Measurements from ENCODE around the gene PCED1A.
A peak's percentile ranks its signal among the peaks of the same experiment; 100 is the strongest.
"Not testable (repeated sequence)": the region's sequence is repeated elsewhere in the genome, so short reads cannot be mapped to it uniquely, and the experiment has no call there.

PCED1A gene

DNA sequence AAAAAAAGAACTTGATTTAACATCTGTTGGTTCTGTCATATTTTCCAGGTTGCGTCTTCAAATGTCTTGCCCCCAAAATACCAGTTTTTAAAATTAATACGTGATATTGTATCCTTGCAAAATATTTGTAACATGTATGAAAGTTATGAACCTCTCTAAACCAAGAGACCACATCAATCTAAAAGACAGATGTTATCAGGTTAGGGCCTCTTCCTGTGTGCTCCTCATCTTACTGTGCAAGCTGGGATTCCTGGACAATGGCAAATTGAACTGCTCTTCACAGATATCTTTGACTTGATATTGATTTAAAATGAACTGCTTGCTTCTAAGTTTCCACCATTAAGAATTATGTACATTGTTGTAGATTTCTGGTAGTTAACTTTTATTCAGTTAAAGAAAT, 14.7 kb downstream of the PCED1A start:
- no peak for DNase-seq

DNA sequence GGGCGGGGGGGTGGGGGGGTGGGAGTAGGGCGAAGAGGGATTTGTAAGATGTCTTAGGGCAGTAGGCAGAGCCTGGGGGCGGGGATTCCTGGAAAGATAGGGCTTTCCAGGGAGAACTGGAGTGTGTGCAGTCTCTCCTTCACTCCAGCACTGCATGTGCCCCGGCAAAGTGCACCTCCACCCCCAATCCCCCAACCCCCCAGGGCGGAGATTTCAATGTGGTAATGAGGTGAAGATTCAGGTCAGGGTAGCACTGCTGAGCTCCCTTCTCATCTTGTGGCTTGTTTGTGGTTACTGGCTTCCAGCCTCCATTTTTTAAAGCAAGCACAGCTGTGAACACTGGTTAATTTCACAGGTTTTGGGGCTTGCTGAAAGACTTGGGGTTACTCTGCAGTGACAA, 18.4 kb downstream of the PCED1A start:
- DNase-seq = peak; percentile 63

- DNase-seq = no peak
Observed at GRCh38 chr20:2820896-2821869, 19.3 kb downstream of the PCED1A start.

DNA sequence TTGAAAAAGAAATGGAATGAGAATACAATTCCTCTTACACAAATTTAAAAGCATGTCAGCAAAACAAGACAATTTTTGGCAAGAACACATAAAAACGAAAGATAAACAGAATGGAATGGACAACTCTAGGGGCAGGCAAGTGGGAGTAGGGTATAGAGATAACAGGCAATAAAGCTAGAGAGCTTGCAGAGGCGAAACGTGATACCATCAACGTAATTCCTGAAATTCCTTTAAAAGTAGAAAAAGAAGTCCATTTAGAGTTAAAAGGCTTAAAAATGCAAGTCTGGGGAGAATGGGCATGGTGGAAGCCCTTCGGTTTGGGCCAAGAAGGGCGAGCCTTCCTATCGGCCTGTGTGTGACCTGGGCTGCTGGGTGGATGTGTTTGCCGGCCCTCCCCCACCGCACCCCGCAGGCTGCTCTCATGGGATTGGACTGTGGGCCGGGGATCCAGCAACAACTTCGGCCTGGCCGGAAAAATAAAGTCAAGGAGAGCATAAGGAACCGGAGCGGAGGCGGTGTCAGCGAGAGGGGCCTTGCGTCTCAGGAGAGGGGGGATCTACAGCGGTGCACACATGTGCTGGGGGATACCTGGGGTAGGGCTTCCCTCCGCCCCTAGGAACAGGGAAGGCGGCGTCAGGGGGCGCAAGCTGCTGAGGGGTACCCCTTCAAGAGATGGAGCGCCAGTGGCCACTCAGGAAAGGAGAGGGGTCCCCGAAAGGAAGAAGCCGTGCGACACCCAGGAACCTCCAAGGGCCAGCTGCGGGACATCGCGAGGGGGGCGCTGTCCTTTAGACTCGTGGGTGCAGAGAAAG, 20.2 kb downstream of the PCED1A start:
- peak; percentile 52 for DNase-seq

- no peak for DNase-seq
Observed at GRCh38 chr20:2817891-2818595, 22.4 kb downstream of the PCED1A start.

GRCh38 chr20:2817341-2817726, 23.1 kb downstream of the PCED1A start:
- DNase-seq = no peak

- no peak for DNase-seq
Observed at GRCh38 chr20:2816583-2817340, 23.7 kb downstream of the PCED1A start.

GRCh38 chr20:2816030-2816582, 24.3 kb downstream of the PCED1A start, which contains the start of gene TMEM239:
TSS of gene TMEM239 (plus strand) at chr20:2816364. CDS start at chr20:2816555, 191 bp downstream.
- DNase-seq = no peak

DNA sequence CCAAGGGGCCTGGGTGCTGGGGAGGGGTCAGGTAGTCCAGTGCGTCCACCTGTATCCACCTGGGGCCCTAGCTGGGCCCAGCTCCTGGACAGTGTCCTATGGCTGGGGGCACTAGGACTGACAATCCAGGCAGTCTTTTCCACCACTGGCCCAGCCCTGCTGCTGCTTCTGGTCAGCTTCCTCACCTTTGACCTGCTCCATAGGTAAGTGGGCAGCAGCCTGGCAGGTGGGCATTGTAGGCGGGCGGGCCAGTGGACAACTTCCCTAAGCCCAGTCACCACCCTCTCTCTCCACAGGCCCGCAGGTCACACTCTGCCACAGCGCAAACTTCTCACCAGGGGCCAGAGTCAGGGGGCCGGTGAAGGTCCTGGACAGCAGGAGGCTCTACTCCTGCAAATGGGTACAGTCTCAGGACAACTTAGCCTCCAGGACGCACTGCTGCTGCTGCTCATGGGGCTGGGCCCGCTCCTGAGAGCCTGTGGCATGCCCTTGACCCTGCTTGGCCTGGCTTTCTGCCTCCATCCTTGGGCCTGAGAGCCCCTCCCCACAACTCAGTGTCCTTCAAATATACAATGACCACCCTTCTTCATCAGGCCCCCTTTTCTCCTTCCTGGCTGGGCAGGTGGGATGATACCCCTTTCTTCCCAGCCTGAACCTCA, 25.1 kb downstream of the PCED1A start:
- no peak for DNase-seq

GRCh38 chr20:2814587-2815051, 25.8 kb downstream of the PCED1A start, which contains the start of gene C20orf141:
TSS of gene C20orf141 (plus strand) at chr20:2814987. CDS start at chr20:2815185, 198 bp downstream.
- peak; percentile 99 for DNase-seq

GRCh38 chr20:2814076-2814475, 26.4 kb downstream of the PCED1A start:
- no peak for DNase-seq

DNA sequence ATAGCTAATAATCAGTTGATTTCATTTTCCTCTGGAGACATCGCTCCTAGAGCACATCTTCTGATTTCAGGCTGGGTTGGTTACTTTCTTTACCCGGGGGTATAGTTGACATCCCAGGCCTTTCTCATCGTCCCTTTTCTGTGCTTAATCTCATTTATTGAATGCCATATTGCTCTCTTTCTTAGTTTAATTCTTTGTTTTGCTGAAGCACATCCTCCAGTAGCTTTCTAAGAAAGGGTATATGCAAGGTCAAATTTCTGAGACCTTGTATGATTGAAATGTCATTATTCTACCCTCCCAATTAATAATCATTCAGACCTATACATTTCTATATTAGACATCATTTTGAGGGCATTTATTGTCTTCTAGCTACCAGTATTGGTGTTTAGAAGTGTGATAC, 28.3 kb downstream of the PCED1A start:
- DNase-seq = no peak

GRCh38 chr20:2809690-2810089, 30.8 kb downstream of the PCED1A start:
- DNase-seq = no peak

- DNase-seq = not testable (repeated sequence)
Observed at GRCh38 chr20:2807929-2808328, 32.5 kb downstream of the PCED1A start.

- no peak for DNase-seq
Observed at GRCh38 chr20:2807019-2807418, 33.4 kb downstream of the PCED1A start.

- no peak for DNase-seq
Observed at GRCh38 chr20:2806351-2806701, 34.1 kb downstream of the PCED1A start.

DNA sequence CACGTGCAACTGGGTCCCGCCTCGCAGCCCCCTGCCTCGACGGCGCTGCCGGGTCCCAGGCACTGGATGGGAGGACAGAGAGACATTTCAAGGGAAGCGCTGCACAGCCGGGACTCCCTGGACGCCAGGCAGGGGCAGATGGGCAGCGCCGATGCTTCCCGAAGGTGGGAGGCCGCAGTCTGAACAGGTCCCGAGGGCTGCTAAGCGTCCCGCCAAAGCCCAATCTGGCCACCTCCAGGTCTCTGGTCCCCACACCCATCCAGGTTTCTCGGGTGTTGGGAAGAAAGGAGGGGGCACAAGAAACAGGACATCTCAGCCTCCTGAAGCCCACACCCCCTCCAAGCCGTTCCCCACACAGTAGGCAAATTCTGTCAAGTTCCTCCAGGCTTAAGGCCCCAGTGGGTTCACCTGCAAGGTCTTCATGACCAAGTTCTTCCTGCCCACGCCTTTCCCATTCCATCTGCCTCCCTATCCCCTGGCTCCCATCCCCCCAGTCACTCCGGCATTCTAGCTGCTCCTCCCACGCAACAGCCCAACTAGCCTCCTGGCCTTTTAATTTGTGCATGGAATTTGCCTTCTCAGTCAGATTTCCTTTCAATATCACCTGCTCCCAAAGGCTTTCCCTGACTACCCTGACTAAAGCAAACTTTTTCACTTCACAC, 34.6 kb downstream of the PCED1A start:
- DNase-seq = no peak

GRCh38 chr20:2804852-2805688, 35.4 kb downstream of the PCED1A start:
- DNase-seq = peak; percentile 25

All from fibroblast of skin of abdomen (primary cell).